ACC112 (cell line): Measurements from ENCODE around the gene NCAM1.

Experiments used
- H2AFZ ChIP-seq: fragments of 200-600 bp; sonication (generic); one replicate; pipeline ENCODE4 v1.6.0; 2017; ENCODE audit warnings: antibody characterized with exemption, low read length; ENCODE audit not compliant: unreplicated experiment
- H3K27ac ChIP-seq: fragments of 200-600 bp; sonication (generic); 2 replicates; pipeline ENCODE4 v1.5.1; 2014; ENCODE audit warnings: low read depth, mild to moderate bottlenecking, antibody characterized with exemption, low read length, moderate library complexity
- H3K27me3 ChIP-seq: fragments of 200-600 bp; sonication (generic); 2 replicates; pipeline ENCODE4 v1.6.1; 2014; ENCODE audit warnings: mild to moderate bottlenecking, antibody characterized with exemption, low read length, moderate library complexity, mixed read lengths; ENCODE audit not compliant: insufficient read depth
- H3K36me3 ChIP-seq: fragments of 200-600 bp; sonication (generic); 2 replicates; pipeline ENCODE4 v1.6.1; 2016; ENCODE audit warnings: mild to moderate bottlenecking, antibody characterized with exemption, low read length, moderate library complexity, mixed read lengths; ENCODE audit not compliant: insufficient read depth
- H3K4me1 ChIP-seq: fragments of 200-600 bp; sonication (generic); one replicate; pipeline ENCODE4 v1.6.1; 2016; ENCODE audit warnings: low read length, mixed read lengths; ENCODE audit not compliant: insufficient read depth, unreplicated experiment, control insufficient read depth
- H3K4me3 ChIP-seq: fragments of 200-600 bp; sonication (generic); 2 replicates; pipeline ENCODE4 v1.5.1; 2014; ENCODE audit warnings: mild to moderate bottlenecking, low read depth, low read length
- H3K79me2 ChIP-seq: fragments of 200-600 bp; sonication (generic); one replicate; pipeline ENCODE4 v1.6.0; 2016; ENCODE audit warnings: low read length; ENCODE audit not compliant: control insufficient read depth, unreplicated experiment, insufficient read depth

The NCAM1 gene

DNA sequence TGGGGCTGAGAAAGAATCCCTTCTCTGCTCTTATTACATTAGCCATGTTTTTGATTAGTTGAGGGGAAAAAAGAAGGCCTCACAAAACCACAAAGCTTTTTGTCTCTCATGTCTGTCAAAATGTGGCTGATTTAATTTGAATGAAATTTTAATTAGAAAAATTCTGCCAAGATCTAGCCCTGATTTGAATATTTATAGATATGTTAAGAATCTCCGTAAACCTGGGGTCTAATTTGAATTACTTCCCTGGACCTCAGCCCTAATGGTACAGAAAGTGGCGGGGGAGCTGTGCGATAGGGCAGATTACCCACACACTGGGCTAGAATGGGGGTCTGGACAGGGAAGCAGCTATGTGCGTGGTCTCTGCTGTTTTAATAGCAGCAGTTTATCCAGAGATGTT, 211.9 kb downstream of the NCAM1 start:
- H2AFZ ChIP-seq, result no peak overlapping the region
- H3K79me2 ChIP-seq, result no peaks in the 10 kb centered on the region
- no peaks in the 10 kb centered on the region for H3K36me3 ChIP-seq
- no peak overlapping the region for H3K27ac ChIP-seq
- no peak overlapping the region for H3K4me3 ChIP-seq
- H3K4me1 ChIP-seq, result no peaks in the 10 kb centered on the region
- H3K27me3 ChIP-seq, result no peaks in the 10 kb centered on the region

DNA sequence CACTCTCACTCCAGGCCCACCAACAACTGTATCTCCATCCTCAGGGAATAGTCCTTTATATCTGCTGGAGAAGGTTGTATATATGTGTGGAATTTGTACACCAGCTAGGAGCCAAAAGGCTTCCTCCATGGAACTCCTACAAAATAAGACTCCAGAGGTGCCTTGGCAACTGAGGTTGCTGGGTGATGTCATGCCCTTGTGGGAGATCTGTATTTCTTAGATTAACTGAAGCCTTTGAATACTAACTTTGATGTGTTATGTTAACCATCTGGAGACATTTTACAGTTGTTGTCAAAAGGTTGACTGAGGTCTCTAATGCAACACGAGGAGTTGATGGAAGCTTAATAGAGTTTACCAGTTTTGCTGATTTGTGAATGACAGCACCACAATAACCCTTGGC, 213.7 kb downstream of the NCAM1 start:
- Histone ChIP-seq H3K79me2 (no peaks in the 10 kb centered on the region), H3K4me3 (no peak overlapping the region), H3K4me1 (no peaks in the 10 kb centered on the region), H3K36me3 (no peaks in the 10 kb centered on the region), H2AFZ (no peak overlapping the region), H3K27me3 (no peaks in the 10 kb centered on the region), H3K27ac (no peak overlapping the region)

DNA sequence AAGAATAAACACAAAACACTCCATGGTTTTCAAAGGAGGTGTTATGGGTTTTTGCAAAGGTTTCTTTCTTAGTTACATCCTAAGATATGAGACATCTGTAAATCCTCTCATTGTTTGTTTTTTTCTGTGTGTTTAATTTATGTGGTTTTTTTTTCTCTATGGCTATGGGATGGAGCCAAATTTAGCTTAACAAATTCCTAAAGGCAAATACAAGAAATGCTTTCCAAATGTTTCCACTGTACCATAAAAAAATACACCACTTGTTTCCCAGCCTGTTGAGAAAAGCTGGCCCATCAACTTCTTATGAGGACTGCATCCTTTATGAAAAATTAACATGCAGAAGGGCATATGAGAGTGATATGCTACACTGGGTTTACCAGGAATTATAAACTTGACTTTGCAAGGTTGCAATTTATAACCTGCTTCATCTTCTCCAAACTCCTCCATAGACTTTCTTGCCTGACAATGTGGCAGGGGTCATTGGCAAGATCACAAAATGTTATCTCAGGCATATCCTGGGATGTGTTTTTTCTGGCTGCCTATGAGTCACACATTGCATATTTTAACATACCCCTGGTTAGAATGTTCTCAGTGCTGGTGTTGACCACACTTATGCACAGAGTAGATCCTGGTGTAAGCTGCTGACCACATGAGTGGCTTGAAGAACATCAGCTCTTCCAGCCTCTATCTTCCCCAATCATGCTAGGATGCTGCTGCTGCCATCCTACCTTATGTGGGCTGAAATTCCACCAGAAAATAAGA, 215.6 kb downstream of the NCAM1 start:
- H3K79me2 ChIP-seq, result no peaks in the 10 kb centered on the region
- H3K36me3 ChIP-seq, result no peaks in the 10 kb centered on the region
- H2AFZ ChIP-seq, result no peak overlapping the region
- no peaks in the 10 kb centered on the region for H3K27me3 ChIP-seq
- H3K4me3 ChIP-seq, result no peak overlapping the region
- H3K4me1 ChIP-seq, result no peaks in the 10 kb centered on the region
- H3K27ac ChIP-seq, result no peak overlapping the region

DNA sequence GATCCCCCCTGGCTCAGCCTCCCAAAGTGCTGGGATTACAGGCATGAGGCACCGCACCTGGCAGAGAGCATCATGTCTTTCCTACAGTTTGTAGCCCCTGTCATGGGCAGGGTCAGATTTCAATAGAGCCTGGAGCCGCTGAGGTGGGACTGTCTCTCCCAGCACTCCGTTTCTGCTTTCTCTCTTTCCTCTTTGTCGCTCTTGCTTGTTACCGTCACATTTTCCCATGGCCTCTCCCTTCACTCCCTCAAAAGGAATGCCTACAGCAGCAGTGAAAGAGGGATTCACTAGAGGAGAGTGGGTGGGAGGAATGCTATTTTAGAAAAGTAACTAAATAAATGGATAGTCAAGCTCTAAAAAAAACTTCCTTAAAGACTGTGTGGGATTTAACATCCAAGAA, 216.5 kb downstream of the NCAM1 start:
- Histone ChIP-seq H3K27me3 (no peaks in the 10 kb centered on the region), H3K4me3 (no peak overlapping the region), H3K27ac (no peak overlapping the region), H3K36me3 (no peaks in the 10 kb centered on the region), H3K4me1 (no peaks in the 10 kb centered on the region), H2AFZ (no peak overlapping the region), H3K79me2 (no peaks in the 10 kb centered on the region)

DNA sequence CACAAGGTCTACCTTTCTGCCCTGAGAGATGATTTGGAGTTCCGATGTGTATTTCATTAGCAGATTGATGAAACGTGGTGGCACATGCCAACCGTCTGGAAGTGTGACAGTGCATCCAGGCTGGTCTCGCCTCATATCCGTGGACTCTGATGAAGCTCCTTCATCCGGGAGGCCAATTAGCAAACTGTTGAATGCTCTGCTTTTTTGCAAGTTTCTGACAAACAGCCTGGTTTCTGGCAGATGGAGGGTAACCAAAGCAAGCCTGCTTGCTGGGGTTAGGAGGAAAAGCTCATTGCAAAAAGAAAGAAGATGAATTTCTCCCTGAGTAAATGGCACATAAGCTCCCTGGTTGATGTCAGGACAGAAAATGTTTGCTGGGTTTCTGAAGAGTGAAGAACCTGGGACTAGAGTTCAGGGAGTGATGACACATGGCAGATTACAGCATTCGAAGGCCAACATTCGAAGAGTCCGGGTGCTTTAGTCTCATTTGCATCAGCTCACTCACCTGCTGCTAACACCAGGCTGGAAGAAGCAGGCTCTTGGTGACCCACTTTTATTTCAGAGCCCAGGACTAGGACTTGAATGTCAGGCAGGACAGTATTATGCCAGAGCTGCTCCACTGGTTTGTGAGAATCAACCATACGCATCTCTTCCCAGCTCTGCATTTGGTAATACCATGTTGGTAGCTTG, 217.3 kb downstream of the NCAM1 start:
- no peak overlapping the region for H2AFZ ChIP-seq
- no peak overlapping the region for H3K4me3 ChIP-seq
- no peaks in the 10 kb centered on the region for H3K36me3 ChIP-seq
- H3K27ac ChIP-seq, result no peak overlapping the region
- no peaks in the 10 kb centered on the region for H3K4me1 ChIP-seq
- no peaks in the 10 kb centered on the region for H3K27me3 ChIP-seq
- no peaks in the 10 kb centered on the region for H3K79me2 ChIP-seq

DNA sequence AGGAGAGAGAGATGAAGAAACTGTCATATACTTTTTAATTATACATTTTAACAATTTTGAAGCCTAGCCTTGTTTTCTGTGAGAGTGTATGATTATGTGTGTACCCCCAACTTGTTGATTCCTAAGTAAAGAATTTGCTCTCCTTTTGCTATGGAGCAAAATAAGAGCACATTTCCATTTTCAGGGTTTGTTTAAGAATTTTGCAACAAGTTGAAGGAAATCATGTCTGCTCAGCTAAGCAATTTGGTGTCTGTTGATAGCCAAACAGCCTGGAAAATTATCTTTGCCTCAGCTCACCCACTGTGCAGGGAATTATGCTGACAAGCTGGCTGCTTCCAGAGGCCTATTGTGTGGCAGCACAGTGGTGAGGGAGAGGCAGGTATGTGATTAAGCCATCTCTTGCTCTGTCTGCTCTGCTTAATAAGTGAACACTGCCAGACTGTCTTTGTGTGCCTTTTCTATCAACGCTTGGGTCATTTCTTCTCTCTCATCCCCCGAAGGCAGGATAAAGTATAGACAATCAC, 218.0 kb downstream of the NCAM1 start:
- Histone ChIP-seq H3K36me3 (no peaks in the 10 kb centered on the region), H3K4me1 (no peaks in the 10 kb centered on the region), H3K27me3 (no peaks in the 10 kb centered on the region), H3K4me3 (no peak overlapping the region), H3K27ac (no peak overlapping the region), H3K79me2 (no peaks in the 10 kb centered on the region), H2AFZ (no peak overlapping the region)

DNA sequence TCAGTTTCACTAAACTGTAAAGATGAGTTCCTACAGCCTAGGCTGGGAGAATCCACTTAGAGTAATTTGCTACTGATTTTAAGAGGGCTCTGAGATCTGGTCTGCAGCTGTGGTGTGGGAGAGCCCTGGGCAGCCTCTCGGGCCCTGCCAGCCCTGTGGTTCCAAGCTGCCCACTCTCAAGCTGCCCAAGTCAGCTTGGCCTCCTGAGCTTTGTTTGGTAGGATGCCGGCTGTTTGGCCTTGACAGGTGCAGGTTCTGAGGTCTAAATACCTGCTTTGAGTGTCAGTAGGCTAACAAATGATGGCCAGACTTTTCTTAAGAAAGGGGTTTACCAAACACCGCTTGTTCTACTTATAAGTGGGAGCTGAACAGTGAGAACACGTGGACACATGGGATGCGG, 219.9 kb downstream of the NCAM1 start:
- H3K27ac ChIP-seq, result no peak overlapping the region
- no peak overlapping the region for H2AFZ ChIP-seq
- H3K79me2 ChIP-seq, result no peaks in the 10 kb centered on the region
- no peaks in the 10 kb centered on the region for H3K36me3 ChIP-seq
- H3K4me3 ChIP-seq, result no peak overlapping the region
- no peaks in the 10 kb centered on the region for H3K27me3 ChIP-seq
- H3K4me1 ChIP-seq, result no peaks in the 10 kb centered on the region

DNA sequence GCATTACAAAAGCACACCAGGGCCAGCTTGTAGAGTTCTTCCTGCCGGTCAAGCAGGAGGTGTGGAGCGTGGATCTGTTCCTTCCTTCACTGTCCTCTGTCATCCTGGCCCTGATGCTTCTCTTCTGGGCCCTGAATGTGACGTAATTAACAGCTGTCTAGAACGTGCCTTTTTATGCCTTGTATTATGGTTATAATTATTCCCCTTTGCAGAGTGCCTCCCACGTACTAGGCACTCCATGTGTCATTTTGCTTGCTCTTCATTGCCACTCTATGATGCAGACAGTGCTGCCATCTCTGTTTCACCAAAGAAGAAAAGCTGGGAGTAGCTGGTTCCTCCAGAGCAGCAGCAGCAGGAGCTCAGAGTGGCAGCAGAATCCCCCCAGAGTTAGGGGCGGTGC, 221.1 kb downstream of the NCAM1 start:
- no peaks in the 10 kb centered on the region for H3K4me1 ChIP-seq
- no peaks in the 10 kb centered on the region for H3K27me3 ChIP-seq
- no peaks in the 10 kb centered on the region for H3K36me3 ChIP-seq
- H3K27ac ChIP-seq, result no peak overlapping the region
- no peak overlapping the region for H2AFZ ChIP-seq
- no peaks in the 10 kb centered on the region for H3K79me2 ChIP-seq
- H3K4me3 ChIP-seq, result no peak overlapping the region

DNA sequence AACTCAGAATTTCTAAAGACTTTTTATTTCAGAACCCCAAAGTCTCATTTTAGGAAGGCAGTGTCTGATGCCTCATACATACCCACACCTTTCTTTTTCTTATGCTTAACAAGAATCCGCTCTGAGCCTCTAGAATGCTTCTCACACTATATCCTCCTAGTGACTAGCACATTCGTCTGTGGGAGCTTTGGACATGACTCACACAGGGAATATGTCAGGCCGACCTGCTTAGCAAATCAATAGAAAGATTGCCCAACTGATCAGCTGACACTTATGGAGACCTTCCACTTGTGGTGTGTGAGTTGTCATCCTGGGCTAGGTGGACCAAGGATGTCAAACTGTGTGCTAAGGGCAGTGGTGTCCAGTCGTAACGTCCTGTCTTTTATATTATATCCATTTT, 223.3 kb downstream of the NCAM1 start:
- H3K27ac ChIP-seq, result no peak overlapping the region
- H2AFZ ChIP-seq, result no peak overlapping the region
- no peaks in the 10 kb centered on the region for H3K79me2 ChIP-seq
- no peaks in the 10 kb centered on the region for H3K4me1 ChIP-seq
- H3K4me3 ChIP-seq, result no peak overlapping the region
- H3K27me3 ChIP-seq, result no peaks in the 10 kb centered on the region
- no peaks in the 10 kb centered on the region for H3K36me3 ChIP-seq

DNA sequence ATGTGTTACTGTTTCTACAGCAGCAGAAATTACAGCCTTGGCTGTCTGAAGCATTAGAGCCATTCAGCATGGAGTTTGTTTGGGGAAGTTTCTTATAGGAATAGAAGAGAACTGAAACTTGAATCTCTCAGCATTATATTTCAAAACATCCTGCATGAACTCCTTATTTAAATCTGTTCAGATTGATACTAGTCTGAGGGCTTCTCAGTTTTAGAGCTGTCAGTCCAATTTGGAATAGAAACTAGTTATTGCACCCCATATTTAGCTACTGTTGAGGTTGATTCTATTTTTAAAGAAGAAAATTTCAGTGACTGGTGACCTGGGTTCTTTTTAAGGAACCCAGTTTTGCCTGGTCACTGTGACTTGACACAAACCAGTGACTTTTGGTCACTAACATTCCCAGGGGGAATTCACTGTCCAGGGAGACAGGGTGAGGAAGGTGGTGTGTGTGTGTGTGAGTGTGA, 227.2 kb downstream of the NCAM1 start:
- H3K36me3 ChIP-seq, result no peaks in the 10 kb centered on the region
- H3K27ac ChIP-seq, result no peak overlapping the region
- H3K27me3 ChIP-seq, result no peaks in the 10 kb centered on the region
- no peaks in the 10 kb centered on the region for H3K79me2 ChIP-seq
- H3K4me1 ChIP-seq, result no peaks in the 10 kb centered on the region
- H2AFZ ChIP-seq, result no peak overlapping the region
- H3K4me3 ChIP-seq, result no peak overlapping the region
